Measurements from ENCODE around the gene IVNS1ABP. TPM values are rescaled to one million over a fixed set of nuclear protein-coding genes. Genes with fewer than 3 reads are reported as not detected.
A peak's percentile ranks its signal among the peaks of the same experiment; 100 is the strongest.

IVNS1ABP gene
- total and polyA plus RNA-seq, 9 of the 15 experiments (the other 6 are each of a cell fraction or from before 2014, with no cell fraction given) = 30.6 to 126 (median 77.7) TPM

DNA sequence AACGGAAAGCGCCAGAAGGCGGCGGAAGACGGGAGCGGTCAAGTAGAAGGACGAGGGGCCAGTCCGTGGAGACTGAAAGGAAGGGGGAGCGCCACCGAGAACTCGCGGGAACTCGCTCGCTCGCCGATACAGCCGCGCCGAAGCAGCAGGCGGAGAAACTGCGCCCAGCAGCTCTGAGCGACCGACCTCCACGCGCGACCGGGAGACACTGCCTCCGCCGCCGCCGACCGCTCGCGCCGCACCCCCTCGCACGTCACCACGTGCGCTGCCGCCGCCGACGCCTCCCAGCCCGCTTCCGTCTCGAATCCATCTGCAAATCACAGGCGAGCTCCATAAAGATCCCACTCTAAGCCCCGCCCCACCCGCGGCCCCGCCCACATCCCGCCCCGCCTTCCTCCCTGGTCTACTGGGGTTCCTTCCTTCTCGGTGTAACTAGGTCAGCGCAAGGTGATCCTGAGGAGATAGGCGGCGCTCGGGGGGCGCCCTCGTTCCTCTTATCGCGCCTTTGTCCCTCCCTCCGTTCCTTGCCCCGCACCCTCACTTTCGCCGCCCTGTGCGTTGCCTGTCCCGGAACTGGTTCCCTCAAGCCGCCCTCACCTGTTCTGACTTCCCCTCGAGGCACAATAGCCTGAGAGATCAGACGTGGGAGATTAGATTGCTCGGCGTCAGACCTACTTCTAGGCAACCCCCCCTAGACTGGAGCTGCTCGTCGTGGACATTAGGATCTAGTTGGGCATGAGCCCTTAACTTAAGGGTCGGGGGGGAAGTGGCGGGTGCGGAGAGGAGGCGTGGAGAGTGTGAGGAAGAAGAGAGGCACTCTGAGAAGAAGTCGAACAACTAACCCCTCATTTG is at the start of gene IVNS1ABP (continued):
- TF ChIP-seq ZNF589 (CRISPR knock-in tag; IDR thresholded peaks at IDR 0.05; ENCODE audit: low read depth) (no peak), FUS (optimal IDR thresholded peaks at IDR 0.05; ENCODE audit: low read depth, low read length) (no peak), GMEB1 (CRISPR knock-in tag; IDR thresholded peaks at IDR 0.05) (peak; percentile 92), ATF1 (CRISPR knock-in tag; IDR thresholded peaks at IDR 0.05) (no peak), ATF1 (tag; IDR thresholded peaks at IDR 0.05) (peak; percentile 79), PRMT5 (CRISPR knock-in tag; IDR thresholded peaks at IDR 0.05) (no peak), NCOA4 (IDR thresholded peaks at IDR 0.05; ENCODE audit: partially characterized antibody) (no peak)
- TF ChIP-seq, protein P1, sequence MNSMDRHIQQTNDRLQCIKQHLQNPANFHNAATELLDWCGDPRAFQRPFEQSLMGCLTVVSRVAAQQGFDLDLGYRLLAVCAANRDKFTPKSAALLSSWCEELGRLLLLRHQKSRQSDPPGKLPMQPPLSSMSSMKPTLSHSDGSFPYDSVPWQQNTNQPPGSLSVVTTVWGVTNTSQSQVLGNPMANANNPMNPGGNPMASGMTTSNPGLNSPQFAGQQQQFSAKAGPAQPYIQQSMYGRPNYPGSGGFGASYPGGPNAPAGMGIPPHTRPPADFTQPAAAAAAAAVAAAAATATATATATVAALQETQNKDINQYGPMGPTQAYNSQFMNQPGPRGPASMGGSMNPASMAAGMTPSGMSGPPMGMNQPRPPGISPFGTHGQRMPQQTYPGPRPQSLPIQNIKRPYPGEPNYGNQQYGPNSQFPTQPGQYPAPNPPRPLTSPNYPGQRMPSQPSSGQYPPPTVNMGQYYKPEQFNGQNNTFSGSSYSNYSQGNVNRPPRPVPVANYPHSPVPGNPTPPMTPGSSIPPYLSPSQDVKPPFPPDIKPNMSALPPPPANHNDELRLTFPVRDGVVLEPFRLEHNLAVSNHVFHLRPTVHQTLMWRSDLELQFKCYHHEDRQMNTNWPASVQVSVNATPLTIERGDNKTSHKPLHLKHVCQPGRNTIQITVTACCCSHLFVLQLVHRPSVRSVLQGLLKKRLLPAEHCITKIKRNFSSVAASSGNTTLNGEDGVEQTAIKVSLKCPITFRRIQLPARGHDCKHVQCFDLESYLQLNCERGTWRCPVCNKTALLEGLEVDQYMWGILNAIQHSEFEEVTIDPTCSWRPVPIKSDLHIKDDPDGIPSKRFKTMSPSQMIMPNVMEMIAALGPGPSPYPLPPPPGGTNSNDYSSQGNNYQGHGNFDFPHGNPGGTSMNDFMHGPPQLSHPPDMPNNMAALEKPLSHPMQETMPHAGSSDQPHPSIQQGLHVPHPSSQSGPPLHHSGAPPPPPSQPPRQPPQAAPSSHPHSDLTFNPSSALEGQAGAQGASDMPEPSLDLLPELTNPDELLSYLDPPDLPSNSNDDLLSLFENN (IDR thresholded peaks at IDR 0.05; ENCODE audit: low read depth in 2 of 2, low read length in 2 of 2) = no peak
- TF ChIP-seq, protein P2, sequence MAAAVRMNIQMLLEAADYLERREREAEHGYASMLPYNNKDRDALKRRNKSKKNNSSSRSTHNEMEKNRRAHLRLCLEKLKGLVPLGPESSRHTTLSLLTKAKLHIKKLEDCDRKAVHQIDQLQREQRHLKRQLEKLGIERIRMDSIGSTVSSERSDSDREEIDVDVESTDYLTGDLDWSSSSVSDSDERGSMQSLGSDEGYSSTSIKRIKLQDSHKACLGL (CRISPR knock-in tag; IDR thresholded peaks at IDR 0.05; ENCODE audit: borderline replicate concordance, poor library complexity, severe bottlenecking) = peak; percentile 55
